GM19193 (cell line): Measurements from ENCODE around the gene PAK4.

ENCODE experiments used
- POLR2A ChIP-seq: IDR thresholded peaks from 4 replicates; pipeline ENCODE4 v1.6.1; 2011; ENCODE audit not compliant: insufficient read depth, insufficient read length; ENCODE audit errors: extremely low read depth

Gene PAK4

GRCh38 chr19:39172700-39173501 is 47.3 kb downstream of the PAK4 start:
- no peak for TF ChIP-seq POLR2A

DNA sequence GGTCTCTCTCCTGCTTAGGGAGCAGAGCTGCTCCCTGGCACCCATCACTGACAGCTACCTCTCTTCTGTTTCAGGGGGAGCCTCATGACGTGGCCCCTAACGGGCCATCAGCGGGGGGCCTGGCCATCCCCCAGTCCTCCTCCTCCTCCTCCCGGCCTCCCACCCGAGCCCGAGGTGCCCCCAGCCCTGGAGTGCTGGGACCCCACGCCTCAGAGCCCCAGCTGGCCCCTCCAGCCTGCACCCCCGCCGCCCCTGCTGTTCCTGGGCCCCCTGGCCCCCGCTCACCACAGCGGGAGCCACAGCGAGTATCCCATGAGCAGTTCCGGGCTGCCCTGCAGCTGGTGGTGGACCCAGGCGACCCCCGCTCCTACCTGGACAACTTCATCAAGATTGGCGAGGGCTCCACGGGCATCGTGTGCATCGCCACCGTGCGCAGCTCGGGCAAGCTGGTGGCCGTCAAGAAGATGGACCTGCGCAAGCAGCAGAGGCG is 48.0 kb downstream of the PAK4 start:
- no peak for TF ChIP-seq POLR2A

GRCh38 chr19:39174142-39174541 is 48.6 kb downstream of the PAK4 start:
- no peak for TF ChIP-seq POLR2A

GRCh38 chr19:39174558-39175544 is 49.3 kb downstream of the PAK4 start:
- TF ChIP-seq POLR2A: no peak

DNA sequence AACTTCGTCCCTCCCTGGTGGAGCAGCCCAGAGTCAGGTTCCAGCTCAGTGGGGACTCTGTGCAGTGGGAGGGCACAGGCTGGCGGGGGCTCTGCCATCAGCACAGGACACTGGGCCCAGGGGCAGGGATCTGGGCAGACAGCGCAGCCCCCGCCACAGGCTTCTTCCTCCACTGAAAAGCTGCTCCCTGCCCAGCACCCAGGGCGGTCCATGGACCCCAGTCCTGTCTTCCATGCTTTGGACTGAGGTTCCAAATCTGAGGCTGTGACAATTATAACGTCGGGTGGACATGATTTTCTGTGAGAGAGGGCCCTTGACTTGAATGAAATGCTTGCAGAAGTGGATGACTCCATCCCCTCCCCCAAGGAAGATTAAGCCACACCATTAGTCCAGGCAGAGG is 50.0 kb downstream of the PAK4 start:
- no peak for TF ChIP-seq POLR2A

DNA sequence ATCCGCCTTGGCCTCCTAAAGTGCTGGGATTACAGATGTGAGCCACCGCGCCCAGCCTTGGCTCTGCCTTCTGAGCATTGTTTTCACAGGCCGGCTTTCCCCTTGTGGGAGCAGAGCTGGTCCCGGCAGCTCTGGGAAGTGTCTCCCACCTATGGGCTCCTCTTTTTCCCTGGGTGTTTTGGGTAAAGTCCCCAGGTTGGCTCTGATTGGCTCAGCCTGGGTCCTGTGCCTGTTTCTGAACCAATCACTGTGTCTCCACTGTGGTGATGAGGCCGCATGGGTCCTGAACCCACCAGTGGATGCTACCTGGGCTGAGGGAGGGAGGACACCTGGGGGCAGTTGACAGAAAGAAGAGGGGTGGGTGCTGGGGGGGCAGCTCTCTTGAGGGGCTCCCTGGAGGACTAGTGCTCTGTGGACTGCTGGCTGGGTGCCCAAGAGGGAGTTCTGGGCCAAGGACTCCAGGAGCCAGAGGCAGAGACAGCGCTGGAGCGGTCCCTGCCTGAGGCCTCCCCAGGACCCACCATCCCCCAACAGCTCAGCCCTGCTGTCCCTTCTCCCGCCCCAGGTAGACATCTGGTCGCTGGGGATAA is 51.6 kb downstream of the PAK4 start:
- TF ChIP-seq POLR2A: no peak

DNA sequence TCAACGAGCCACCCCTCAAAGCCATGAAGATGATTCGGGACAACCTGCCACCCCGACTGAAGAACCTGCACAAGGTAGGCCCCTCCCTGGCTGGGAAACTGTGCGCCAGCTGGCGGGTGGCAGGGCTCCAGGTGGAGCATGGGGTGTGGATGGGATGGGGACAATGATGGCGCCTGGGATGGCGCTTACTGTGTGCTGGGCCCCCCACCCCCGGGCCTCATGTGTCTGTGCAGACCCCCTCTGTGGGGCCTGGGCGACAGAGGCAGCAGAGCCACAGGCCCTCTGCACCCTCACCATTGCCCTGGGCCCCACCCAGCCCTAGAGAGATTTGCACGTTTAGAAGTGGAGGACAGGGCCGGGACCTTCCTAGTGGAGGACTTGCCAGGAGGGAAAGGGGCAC is 52.1 kb downstream of the PAK4 start:
- no peak for TF ChIP-seq POLR2A

GRCh38 chr19:39178296-39179006 is 52.9 kb downstream of the PAK4 start:
- TF ChIP-seq POLR2A: no peak

GRCh38 chr19:39179754-39180153 is 54.2 kb downstream of the PAK4 start:
- TF ChIP-seq POLR2A: no peak

- no peak for TF ChIP-seq POLR2A
These were observed 55.2 kb downstream of the PAK4 start for GRCh38 chr19:39180749-39181148.

DNA sequence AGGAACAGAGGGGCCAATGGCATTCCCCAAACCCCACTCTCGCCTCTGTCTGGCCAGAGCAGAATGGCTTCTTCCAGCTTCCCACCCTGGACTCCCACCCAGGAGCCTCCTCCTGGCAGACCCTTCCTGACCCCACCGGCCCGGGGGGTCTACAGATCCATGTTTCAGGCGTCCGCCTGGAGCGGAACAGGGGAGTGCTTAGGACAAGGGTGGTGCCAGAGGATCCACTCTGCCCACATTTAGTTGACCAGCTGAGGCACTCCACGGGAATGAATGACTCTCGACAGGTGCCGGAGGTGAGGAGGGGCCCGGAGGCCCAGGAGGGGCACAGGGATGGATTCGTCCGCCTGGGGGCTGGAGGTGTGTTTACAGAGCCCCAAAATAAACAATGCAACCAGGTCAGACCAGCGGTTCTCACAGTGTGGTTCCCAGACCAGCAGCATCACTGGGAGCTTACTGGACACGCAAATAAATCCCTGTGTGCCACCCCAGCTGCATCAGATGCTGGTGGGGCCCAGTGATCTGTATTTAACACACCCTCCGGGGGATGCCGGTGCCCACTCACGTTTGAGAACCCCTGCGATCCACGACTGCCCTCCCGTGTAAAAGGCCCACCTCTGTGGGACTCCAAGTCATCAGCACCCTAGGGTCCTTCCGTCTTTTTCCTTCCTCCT is 56.1 kb downstream of the PAK4 start:
- no peak for TF ChIP-seq POLR2A

DNA sequence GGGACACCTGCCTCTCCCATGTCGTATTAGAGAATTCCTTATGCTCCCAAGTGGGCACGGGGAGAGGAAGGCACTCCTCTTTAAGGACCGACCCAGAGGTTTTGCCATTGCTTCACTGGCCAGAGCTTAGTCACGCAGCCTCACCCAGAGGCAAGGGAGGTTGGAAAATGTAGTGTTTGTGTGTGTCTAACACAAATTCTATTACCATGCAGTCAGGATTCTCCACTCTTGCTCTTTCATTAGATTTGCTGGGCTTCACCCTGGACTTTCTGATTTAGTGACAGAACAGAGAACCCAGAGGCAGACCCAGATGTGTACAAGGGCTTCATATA is 56.6 kb downstream of the PAK4 start:
- no peak for TF ChIP-seq POLR2A

- TF ChIP-seq POLR2A: no peak
These were observed 57.5 kb downstream of the PAK4 start for GRCh38 chr19:39183104-39183503.

DNA sequence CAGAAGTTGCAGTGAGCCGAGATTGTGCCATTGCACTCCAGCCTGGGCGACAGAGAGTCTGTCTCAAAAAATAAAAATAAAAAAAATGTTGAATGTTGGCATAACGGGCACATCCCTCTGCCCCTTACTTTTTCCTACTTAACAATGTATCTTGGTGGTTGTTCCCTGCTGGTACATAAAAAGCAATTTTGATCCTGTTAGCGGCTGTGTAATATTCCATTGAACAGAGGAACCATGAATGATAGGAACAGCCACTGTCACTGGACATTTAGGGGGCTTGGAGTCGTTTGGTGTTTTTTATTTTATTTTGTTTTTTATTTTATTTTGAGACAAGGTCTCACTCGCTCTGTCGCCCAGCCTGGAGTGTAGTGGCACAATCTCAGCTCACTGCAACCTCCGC is 60.8 kb downstream of the PAK4 start:
- TF ChIP-seq POLR2A: no peak
